BLaER1 treated with 17β-estradiol and CSF1 and Interleukin-3, amounts not matched to agents 10 nM and 100 nM (cell line): Measurements from ENCODE around the gene RENBP.

Experiments
- H3K27ac ChIP-seq, 11 experiments: shearing (Covaris generic); formaldehyde crosslinking; 2 replicates each; pipeline ENCODE4 v1.8.1; 2022
- H3K27me3 ChIP-seq, 11 experiments: shearing (Covaris generic); formaldehyde crosslinking; 2 replicates each; pipeline ENCODE4 v1.8.1; 2022
- H3K36me3 ChIP-seq, 11 experiments: shearing (Covaris generic); formaldehyde crosslinking; 2 replicates each; pipeline ENCODE4 v1.8.1; 2022
- H3K4me1 ChIP-seq, 10 experiments: shearing (Covaris generic); formaldehyde crosslinking; 2 replicates each; pipeline ENCODE4 v1.8.1; 2022
- H3K4me2 ChIP-seq, 11 experiments: shearing (Covaris generic); formaldehyde crosslinking; 2 replicates each; pipeline ENCODE4 v1.8.1; 2022
- H3K4me3 ChIP-seq, 10 experiments: shearing (Covaris generic); formaldehyde crosslinking; 2 replicates each; pipeline ENCODE4 v1.8.1; 2022
- H3K9ac ChIP-seq, 11 experiments: shearing (Covaris generic); formaldehyde crosslinking; 2 replicates each; pipeline ENCODE4 v1.8.1; 2022
- H3K9me3 ChIP-seq, 11 experiments: shearing (Covaris generic); formaldehyde crosslinking; replicated peaks in 1 of 11; 2 replicates each; pipeline ENCODE4 v1.8.1; 2022
- H4K20me1 ChIP-seq, 11 experiments: shearing (Covaris generic); formaldehyde crosslinking; 2 replicates each; pipeline ENCODE4 v1.8.1; 2022
- Cebpa-rat ChIP-seq, 11 experiments: shearing (Covaris generic); IDR thresholded peaks; 2 replicates each; pipeline ENCODE4 v1.8.1; 2022

RENBP gene

DNA sequence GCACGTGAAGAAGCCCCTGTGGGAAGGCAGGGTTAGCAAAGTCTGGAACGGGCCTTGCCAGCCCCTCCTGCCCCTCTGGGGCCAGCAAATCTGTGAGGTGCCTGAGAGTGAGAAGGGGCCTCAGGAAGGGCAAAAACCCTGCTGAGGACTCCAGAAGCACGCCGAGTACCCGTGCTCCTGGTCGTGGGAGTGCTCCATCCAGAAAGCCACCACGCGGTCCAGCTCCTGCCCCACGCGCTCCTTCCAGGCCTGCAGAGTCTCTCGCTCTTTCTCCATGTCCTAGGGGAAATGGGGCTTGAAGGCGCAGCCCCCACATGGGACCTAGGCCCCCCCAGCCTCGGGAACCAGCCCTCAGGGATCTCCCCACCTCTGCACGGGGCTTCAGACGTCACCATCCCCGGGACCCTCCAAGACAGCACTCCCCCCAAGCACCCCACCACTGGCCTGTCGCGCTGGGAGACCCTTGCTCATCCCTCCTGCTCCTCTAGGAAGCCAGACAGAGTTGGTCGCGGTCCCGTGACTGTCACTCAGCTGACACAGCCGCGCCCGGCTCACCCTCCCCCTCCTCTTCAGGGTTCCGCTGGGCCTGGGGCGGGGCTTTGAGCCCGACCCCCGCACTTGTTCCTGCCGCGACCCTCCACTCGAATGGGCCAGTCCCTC lies at the start of gene RENBP:
Gene RENBP, minus strand, starts transcription at position 504 of the 660 bp plus-strand sequence. Its CDS starts 33 bp downstream, at position 471.
- peak within 1 kb of the TSS; percentile 72 to 82 (median 77) for H3K9ac ChIP-seq
- H3K27ac ChIP-seq, result peak within 1 kb of the TSS; percentile 60 to 84 (median 80)
- H3K27me3 ChIP-seq, result peaks cover 63 to 92% (median 79%) of the 10 kb centered on the region in 11 experiments
- no peak for TF ChIP-seq Cebpa-rat (IDR thresholded peaks at IDR 0.05)
- peak within 1 kb of the TSS; percentile 51 to 70 (median 58) for H3K4me3 ChIP-seq
- peak within 1 kb of the TSS; percentile 72 to 93 (median 85) for H3K4me2 ChIP-seq
- H3K9me3 ChIP-seq, result no peaks in the 10 kb centered on the region
- H4K20me1 ChIP-seq, result peaks cover 30 to 86% (median 71%) of the 10 kb centered on the region in 11 experiments
- peaks cover under 1 to 33% (median 9%) of the 10 kb centered on the region in 11 experiments; a peak in 15 of 22 replicates for H3K36me3 ChIP-seq
- peaks cover 74 to 94% (median 89%) of the 10 kb centered on the region in 10 experiments for H3K4me1 ChIP-seq

DNA sequence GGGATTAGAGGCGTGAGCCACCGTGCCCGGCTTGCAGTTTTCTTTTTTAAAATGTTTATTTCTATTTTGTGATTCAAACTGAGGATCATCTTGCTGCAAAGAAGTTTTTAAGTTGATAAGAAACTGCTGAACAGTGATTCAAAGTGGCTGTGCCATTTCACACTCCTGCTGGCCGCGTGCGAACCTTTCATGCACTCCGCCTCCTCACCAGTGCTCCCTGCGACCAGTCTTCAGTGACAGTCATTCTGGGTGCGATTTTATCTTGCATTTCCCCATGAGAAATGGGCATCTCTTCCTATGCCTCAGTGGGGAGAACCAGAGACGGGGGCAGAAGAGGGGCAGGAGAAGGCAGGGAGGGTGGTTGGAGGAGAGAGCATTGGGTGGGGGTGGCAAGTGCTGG lies 49.5 kb upstream of the RENBP start:
- Histone ChIP-seq H4K20me1 (peaks cover 0 to 20% (median 0%) of the 10 kb centered on the region in 11 experiments; a peak in 3 of 22 replicates), H3K36me3 (no peaks in the 10 kb centered on the region), H3K4me1 (peaks cover 15 to 41% (median 27%) of the 10 kb centered on the region in 10 experiments), H3K4me3 (no peak overlapping the region), H3K9ac (no peak overlapping the region), H3K4me2 (no peak overlapping the region), H3K27ac (no peak overlapping the region), H3K9me3 (peaks cover 0 to 12% (median 8%) of the 10 kb centered on the region in 11 experiments; a peak in 15 of 22 replicates), H3K27me3 (peaks cover 78 to 96% (median 93%) of the 10 kb centered on the region in 11 experiments)
- no peak for TF ChIP-seq Cebpa-rat (IDR thresholded peaks at IDR 0.05)

DNA sequence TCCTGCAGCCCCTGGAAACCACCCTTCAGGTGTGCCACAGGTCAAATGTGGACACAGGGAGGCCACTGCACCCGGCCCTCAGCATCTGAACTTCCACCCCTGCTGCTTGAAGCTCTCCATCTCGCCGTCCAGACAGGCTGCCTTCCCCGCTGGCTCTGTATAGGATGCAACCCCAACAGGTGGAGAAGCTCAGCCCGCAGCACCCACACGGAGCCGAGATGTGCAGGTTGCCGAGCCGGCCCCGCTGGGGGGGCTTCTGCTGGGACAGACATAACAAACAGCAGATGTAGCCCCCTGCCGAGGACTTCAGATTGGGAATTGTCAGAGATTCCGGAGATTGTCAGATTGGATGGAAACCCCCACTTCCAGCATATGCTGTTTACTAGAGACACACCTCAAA lies 48.6 kb upstream of the RENBP start:
- 0 out of 22 replicates have a peak overlapping the region, but pooled peaks of 1 of the 11 experiments have one; percentile 4 for H3K4me2 ChIP-seq
- TF ChIP-seq Cebpa-rat (IDR thresholded peaks at IDR 0.05), result no peak
- H4K20me1 ChIP-seq, result peaks cover 0 to 20% (median 0%) of the 10 kb centered on the region in 11 experiments; a peak in 4 of 22 replicates
- H3K4me1 ChIP-seq, result peaks cover 24 to 49% (median 32%) of the 10 kb centered on the region in 10 experiments
- H3K9me3 ChIP-seq, result peaks cover 0 to 12% (median 8%) of the 10 kb centered on the region in 11 experiments; a peak in 15 of 22 replicates
- no peak overlapping the region for H3K27ac ChIP-seq
- no peak overlapping the region for H3K4me3 ChIP-seq
- H3K9ac ChIP-seq, result no peak overlapping the region
- peaks cover 77 to 96% (median 93%) of the 10 kb centered on the region in 11 experiments for H3K27me3 ChIP-seq
- no peaks in the 10 kb centered on the region for H3K36me3 ChIP-seq

DNA sequence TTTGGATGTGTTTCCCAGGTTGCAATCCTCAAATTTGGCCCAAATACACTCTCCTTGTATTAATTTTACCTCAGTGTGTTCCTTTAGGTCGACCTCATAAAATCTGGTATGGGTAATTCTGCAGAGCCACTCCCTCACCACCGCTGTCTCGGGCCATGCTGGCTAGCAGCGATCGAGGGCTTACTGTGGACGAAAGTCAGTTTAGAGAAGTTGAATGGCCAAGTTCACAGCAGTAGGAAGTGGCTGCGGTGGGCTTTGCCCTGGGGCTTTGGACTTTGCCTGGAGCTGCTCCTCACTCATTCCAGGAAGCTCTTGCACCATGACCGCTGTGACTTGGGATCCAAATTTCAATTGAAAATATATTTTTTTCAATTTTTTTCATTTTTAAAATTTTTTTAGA lies 47.7 kb upstream of the RENBP start:
- no peak for TF ChIP-seq Cebpa-rat (IDR thresholded peaks at IDR 0.05)
- peak overlapping the region in 7 of 11 experiments; percentile 6 to 42 (median 18); a peak in 8 of 22 replicates for H3K4me2 ChIP-seq
- no peaks in the 10 kb centered on the region for H3K36me3 ChIP-seq
- peaks cover 26 to 54% (median 39%) of the 10 kb centered on the region in 10 experiments for H3K4me1 ChIP-seq
- H4K20me1 ChIP-seq, result peaks cover 0 to 17% (median 0%) of the 10 kb centered on the region in 11 experiments; a peak in 4 of 22 replicates
- H3K4me3 ChIP-seq, result no peak overlapping the region
- H3K27me3 ChIP-seq, result peaks cover 73 to 96% (median 92%) of the 10 kb centered on the region in 11 experiments
- H3K9me3 ChIP-seq, result peaks cover 0 to 12% (median 8%) of the 10 kb centered on the region in 11 experiments; a peak in 15 of 22 replicates
- peak overlapping the region in 5 of 11 experiments; percentile 0 to 49 (median 17); a peak in 4 of 22 replicates for H3K27ac ChIP-seq
- H3K9ac ChIP-seq, result no peak overlapping the region

DNA sequence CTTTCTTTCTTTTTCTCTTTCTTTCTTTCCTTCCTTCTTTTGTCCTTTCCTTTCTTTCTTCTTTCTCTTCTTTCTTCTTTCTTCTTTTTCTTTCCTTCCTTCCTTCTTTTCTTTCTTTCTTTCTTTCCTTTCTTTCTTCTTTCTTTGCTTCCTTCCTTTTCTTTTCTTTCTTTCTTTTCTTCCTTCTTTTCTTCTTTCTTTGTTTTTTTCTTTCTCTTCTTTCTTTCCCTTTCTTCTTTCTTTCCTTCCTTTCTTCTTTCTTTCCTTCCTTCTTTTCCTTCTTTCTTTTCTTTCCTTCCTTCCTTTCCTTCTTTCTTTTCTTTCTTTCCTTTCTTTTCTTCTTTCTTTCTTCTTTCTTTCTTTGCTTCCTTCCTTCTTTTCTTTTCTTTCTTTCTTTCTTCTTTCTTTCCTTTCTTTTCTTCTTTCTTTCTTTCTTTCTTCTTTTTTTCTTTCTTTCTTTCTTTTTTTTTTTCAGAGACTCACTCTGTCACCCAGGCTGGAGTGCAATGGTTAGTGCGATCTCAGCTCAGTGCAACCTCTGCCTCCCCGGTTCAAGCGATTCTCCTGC lies 46.7 kb upstream of the RENBP start:
- peak overlapping the region in 1 of 11 experiments; percentile 30; a peak in 2 of 22 replicates for H3K9ac ChIP-seq
- peak overlapping the region in 8 of 11 experiments; percentile 57 to 71 (median 68); a peak in 15 of 22 replicates for H3K27ac ChIP-seq
- peaks cover 32 to 65% (median 50%) of the 10 kb centered on the region in 10 experiments for H3K4me1 ChIP-seq
- no peak overlapping the region for H3K4me3 ChIP-seq
- peak overlapping the region in 8 of 11 experiments; percentile 2 to 71 (median 48); a peak in 5 of 22 replicates for H3K4me2 ChIP-seq
- H3K9me3 ChIP-seq, result peaks cover 0 to 12% (median 8%) of the 10 kb centered on the region in 11 experiments; a peak in 15 of 22 replicates
- no peak for TF ChIP-seq Cebpa-rat (IDR thresholded peaks at IDR 0.05)
- peaks cover 73 to 96% (median 92%) of the 10 kb centered on the region in 11 experiments for H3K27me3 ChIP-seq
- peaks cover 0 to 19% (median 0%) of the 10 kb centered on the region in 11 experiments; a peak in 6 of 22 replicates for H4K20me1 ChIP-seq
- H3K36me3 ChIP-seq, result no peaks in the 10 kb centered on the region

DNA sequence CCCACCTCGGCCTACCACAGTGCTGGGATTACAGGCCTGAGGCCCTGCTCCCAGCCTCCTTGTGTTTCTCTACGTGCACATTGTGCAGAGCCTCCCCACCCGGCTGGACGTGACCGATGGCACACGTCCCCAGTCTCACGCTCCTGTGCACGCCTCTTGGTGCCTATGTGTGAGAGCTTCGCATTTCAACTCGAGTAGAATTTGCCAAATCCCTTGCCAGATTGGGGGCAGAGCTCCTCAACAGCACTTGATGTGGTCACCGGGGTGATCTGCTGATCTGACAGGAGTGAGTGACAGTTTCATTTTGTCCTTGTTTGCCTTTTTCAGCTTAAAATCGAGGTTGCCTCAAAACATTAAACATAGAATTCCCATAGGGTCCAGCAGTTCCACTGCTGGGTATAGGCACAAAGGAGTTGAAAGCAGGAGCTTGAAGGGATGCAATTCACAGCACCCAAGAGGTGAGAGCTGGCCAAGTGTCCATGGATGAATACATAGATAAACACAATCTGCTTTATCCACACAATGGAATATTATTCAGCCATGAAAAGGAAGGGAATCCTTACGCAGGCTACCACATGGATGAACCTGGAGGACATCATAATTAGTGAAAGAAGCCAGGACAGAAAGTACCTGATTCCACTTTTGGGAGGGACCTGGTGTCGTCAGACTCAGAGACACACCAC lies 45.7 kb upstream of the RENBP start:
- H4K20me1 ChIP-seq, result peaks cover 0 to 23% (median 9%) of the 10 kb centered on the region in 11 experiments; a peak in 11 of 22 replicates
- H3K4me2 ChIP-seq, result peak overlapping the region; percentile 31 to 71 (median 51)
- 0 out of 22 replicates have a peak, but pooled peaks of 1 of the 11 experiments have one; percentile 19 for TF ChIP-seq Cebpa-rat (IDR thresholded peaks at IDR 0.05)
- H3K9me3 ChIP-seq, result peaks cover 0 to 12% (median 8%) of the 10 kb centered on the region in 11 experiments; a peak in 15 of 22 replicates
- no peak overlapping the region for H3K4me3 ChIP-seq
- no peaks in the 10 kb centered on the region for H3K36me3 ChIP-seq
- H3K27ac ChIP-seq, result peak overlapping the region in 9 of 11 experiments; percentile 3 to 71 (median 68); a peak in 18 of 22 replicates
- H3K4me1 ChIP-seq, result peaks cover 41 to 75% (median 58%) of the 10 kb centered on the region in 10 experiments
- peak overlapping the region in 8 of 11 experiments; percentile 21 to 57 (median 48); a peak in 11 of 22 replicates for H3K9ac ChIP-seq
- H3K27me3 ChIP-seq, result peaks cover 71 to 96% (median 92%) of the 10 kb centered on the region in 11 experiments

DNA sequence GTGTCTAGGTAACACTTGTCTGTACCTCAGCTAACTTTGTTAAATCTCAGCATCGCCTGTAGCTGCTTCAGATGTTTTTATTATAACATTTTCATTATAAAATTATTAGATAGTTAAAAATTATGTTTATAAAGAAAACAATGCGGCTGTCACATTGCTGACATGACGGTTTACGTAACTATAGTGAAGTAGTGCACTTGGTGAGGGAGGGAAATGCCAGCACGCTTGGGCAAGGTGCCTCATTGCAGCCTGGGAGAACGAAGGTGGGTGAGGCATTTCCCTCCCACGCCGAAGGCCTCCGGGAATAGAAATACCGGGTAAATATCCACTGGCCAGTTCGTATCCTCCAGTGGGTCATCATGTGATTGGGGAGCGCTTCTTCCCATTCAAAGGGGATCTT lies 44.0 kb upstream of the RENBP start:
- no peaks in the 10 kb centered on the region for H3K36me3 ChIP-seq
- H4K20me1 ChIP-seq, result peaks cover 0 to 37% (median 25%) of the 10 kb centered on the region in 11 experiments; a peak in 13 of 22 replicates
- no peak for TF ChIP-seq Cebpa-rat (IDR thresholded peaks at IDR 0.05)
- peaks cover 82 to 96% (median 94%) of the 10 kb centered on the region in 11 experiments for H3K27me3 ChIP-seq
- H3K27ac ChIP-seq, result peak overlapping the region in 6 of 11 experiments; percentile 11 to 69 (median 51); a peak in 8 of 22 replicates
- H3K4me3 ChIP-seq, result no peak overlapping the region
- peaks cover 0 to 12% (median 8%) of the 10 kb centered on the region in 11 experiments; a peak in 15 of 22 replicates for H3K9me3 ChIP-seq
- H3K4me1 ChIP-seq, result peaks cover 58 to 91% (median 73%) of the 10 kb centered on the region in 10 experiments
- H3K9ac ChIP-seq, result 0 out of 22 replicates have a peak overlapping the region, but pooled peaks of 1 of the 11 experiments have one; percentile 6
- H3K4me2 ChIP-seq, result peak overlapping the region in 5 of 11 experiments; percentile 18 to 44 (median 24); a peak in 4 of 22 replicates
